T-helper 2 cell (primary cell): ENCODE results near the gene ADGRL2.

Experiments
- DNase-seq, 5 experiments: peaks; one replicate each; pipeline versions ENCODE4 v3.0.0 to v3.0.0-alpha.2; 2012 to 2022
- total RNA-seq, 2 donors: gene quantifications; one replicate each; lab custom pipeline; 2026; lab: John Stamatoyannopoulos, UW

The ADGRL2 gene
- 0 to 5.1 reads per million in 2 donors for total RNA-seq

DNA sequence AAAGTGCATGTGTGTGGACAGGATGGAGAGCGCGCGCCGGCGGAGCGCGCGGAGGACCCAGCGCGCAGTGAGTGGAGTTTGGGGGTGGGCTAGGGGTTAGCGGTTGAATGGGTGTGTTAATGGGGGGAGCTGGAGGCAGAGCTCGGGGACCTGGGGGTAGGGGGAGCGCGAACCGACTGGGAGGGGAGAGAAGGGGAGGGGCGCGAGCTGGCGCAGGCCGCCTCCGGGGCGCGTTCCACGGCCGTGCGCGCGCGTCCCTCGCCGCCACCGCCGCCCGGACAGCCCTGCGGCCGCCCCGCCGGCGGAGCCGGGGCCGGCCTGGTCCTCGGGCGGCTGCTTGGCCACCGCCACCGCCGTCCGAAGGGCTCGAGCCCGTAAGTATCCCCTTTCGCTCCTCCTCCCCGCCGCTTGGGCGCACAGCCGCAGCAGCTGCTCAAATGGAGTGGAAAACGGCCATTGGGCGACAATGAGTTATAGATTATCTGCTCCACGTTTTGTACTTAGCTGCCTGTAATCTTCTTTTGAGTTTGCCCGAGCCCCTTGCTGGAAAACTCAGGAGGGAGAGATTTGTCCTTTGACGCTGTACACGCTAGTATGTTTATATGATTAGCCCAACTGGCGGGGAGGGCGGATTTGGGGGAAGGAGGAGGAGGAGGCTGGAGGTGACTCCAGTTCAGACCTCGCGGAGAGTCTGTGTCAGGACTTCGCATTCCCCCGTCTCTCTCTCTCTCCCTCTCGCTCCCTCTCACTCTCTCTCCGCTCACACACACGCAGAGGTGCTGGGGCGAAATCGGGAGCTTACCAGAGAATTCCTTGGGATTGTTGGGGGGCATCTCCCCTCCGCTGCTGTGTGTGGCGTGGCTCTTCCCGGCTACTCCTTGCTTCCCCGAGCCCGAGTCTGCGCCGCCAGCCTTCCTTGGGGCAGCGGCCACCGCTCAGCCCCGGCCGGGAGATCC lies at the start of gene ADGRL2:
Gene ADGRL2, plus strand, starts transcription at position 240 of the 956 bp plus-strand sequence. CDS start 36,051 bp downstream, outside the sequence.
- DNase-seq: peak in 1 of 5 experiments; percentile 36

DNA sequence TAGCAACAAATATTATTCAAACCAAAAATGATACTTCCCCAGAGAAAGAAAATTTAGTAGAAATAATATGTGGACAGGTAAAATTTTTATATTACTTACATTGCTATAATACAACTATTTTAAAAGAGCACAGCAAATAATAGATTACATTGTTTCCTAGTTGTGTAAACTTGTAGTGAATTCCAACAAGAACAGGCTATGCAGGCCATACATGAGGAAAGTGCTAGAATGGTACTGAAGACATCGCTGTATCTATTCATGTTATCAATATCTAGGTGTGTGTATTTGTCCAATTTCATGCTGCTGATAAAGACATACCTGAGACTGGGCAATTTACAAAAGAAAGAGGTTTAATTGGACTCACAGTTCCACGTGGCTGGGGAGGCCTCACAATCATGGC lies 47.9 kb upstream of the ADGRL2 start:
- no peak for DNase-seq

DNA sequence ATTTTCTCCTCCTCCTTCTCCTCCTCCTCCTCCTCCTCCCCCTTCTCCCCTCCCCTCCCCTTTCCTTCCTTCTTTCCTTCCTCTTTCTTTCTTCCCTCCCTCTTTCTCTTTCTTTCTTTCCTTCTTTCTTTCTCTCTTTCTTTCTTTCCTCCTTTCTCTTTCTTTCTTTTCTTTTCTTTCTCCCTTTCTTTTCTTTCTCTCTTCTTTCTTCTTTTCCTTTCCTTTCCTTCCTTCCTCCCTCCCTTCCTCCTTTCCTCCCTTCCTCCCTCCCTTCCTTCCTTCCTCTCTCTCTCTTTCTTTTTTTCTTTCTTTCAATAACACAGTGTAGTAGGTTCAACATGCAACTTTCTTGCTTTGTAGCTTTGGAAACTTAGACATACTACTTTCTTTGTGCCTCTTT lies 46.3 kb upstream of the ADGRL2 start:
- no peak for DNase-seq

DNA sequence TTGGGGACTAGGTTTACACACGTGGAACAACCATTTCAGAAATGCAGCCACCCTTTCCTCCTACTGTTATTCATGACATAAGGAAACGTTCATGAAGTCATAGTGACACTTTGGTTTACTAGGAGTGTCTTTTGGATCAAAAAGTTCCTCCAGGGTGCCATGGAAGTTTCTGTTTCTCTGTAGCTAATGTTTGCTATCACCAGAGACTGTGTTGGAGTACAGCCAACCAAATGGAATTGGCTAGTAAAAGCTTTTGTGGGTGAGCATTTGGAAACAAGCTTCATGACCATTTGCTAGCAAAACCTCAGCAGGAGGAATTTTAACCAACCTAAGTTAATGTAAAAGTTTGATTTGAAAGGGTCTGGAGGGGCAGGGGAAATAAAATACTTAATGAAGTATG lies 43.9 kb upstream of the ADGRL2 start:
- DNase-seq: no peak

DNA sequence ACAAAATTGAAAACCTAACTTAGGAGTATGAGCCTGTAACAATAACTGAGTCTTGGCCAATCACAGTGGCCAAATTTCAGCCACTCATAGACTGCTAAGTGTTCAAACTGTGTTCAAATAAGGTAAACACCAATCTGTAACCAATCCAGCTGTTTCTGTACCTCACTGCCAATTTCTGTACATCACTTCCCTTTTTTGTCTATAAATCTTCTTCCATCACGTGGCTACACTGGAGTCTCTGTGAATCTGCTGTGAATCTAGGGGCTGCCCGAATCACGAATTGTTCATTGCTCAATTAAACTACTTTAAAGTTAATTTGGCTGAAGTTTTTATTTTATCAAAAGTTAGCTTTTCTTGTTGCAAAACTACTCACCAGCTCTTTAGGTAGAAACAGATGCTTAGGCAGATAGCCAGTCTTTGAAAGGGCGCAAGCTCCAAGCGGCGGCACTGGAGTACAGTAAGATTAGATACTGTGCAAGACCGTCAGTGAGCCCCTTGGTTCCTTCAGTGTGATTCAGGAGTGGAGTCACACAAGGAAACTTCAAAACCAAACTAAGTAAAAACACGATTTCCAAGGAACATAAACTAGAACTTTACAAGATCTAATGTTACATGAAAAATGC lies 43.2 kb upstream of the ADGRL2 start:
- DNase-seq: no peak

DNA sequence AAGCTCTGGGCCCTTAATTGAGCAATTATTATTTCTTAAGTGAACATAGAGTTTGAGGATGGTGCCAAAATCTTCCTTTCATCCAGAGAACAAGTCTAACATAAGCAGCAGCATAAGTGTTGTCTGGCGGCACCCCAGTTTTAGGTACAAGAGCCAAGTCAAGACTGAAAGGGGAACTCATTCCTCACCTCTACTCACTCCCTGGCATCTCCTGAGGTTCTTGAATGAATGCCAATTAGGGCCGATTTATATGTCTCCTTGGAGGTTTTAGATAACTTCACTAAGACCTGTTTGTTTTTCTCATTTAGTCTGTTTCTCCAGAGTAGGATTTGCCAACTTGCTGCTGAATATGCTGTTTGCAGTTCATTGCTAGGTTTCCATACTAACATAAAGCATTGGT lies 42.6 kb upstream of the ADGRL2 start:
- no peak for DNase-seq

DNA sequence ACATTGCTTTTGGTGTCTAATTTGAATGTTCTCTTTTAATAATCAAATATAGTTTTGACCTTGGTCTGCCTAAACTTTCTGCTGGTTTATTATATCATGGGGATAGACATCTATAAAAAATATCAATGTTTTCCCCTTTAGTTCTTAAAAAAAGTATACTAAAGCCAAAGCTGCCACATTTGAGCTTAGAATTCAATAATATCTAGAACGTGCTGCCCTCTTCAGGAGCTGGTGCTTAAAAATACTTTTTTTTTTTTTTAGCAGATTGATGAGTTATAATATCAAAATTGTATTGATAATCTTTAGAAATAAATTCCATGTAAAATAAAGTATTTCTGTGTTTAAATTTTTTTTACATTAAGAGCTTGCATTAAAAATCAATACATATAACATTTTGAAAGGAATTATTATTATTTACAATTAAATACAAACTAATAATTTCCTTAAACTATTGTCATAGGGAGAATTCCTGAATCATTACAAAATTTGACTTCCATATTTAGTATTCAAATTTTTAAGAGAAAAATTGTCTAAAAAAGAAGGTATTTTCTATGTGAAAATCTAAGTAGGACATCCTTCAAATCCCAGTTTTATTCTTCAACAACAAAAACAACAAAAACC lies 40.1 kb upstream of the ADGRL2 start:
- no peak for DNase-seq

DNA sequence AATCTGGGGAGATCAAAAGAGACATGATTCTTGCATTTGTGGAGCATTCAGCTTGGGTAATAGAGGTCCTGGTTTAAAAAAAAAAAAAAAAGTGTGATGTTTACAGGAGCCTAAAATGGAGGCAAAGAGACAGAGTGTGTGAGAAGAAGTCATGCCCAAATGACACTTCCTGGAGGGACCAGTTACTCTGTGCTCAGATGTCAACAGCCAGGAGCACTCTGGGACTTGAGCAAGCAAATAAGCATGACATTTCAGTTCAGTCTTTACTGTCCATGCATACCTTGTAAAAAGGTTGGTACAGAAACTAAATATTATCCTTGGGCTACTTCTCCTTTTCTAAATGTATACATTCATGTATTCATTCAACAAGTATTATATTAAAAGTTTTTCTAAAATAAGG lies 25.2 kb upstream of the ADGRL2 start:
- no peak for DNase-seq

DNA sequence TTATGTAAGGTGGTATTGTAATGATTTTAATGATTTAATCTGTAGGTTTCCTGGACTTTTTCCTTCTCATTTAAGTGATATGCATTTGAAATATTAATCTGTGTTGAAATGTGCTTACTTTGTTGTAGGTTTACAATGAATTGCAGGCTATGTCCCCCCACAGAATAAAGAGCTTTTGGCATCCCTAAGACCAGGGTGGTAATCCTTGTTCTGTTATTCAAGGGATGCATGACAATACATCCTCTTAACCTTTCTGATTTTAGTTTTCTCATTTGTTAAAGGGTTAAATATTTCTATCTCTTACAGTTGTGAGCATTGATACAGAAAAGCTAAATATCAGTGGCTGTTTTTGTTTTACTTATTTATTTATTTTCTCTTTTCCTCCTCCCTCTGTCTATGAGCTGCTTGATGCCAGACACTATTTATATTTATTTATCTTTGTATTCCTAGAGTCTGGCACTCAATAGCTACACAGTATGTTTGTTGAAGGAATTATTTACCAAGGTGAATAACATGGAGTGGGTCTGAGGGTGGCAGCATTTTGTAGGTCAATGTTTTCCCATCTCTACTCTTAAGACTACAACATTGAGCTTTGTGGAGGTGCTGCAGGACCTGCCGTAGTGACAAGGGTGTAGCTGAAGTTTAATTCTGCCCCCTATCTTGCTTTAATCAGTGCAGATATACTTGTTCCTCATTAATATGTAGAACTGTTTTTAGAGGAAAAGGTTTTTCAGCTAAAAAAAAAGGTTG lies 19.9 kb upstream of the ADGRL2 start:
- DNase-seq: no peak

DNA sequence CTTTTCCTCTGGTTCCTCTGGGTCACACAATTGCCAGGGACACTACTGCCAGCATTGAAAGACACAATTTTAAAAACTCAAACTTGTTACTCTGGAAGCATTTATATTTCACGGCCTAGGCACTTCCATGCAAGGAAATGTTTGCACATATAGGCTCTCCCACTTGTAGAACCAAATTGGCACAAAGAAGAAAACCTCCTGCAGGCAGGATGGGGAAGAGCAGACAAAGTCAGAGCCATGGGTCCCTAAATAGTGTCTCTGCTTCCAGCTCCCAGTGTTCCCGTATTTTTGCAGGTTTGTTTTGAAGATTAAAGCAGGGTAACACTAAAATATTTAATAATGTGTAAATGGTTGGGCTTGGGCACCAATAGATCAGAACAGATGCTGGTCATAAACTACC lies 19.0 kb upstream of the ADGRL2 start:
- DNase-seq: no peak

DNA sequence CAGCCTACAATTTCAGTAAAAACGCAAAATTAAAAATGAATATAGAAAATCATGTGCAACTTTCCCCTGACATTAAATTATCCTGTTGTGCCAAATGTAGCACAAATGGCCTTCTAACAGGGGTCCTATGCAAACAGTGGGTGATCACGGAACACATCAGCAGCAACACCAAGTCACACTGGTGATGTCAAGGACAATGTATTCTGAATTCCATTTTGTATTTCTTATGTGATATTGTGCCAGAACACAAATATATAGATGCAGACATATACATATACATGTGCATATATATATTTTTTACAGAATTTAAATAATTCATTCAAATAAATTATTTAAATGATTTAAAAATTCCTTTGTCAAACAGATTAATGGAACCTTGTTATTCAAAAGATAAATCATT lies 8.6 kb upstream of the ADGRL2 start:
- DNase-seq: no peak

DNA sequence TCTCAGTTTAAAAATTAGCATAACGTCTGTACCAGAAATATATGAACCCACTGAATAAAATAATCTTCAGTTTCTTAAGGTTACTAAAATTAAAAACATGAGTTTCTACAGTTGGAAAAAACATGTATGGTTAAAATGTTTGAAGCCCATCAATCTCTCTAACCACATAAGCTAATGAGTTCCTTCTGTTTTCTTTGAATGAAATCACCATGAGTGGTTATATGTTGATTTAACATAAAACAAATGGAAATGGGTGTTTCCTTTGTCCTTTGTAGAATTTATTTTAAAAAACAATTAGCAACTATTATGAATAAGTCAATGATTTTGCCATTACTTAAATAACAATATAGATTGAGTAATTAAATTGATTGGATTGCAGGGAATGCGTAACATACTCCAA lies 3.0 kb upstream of the ADGRL2 start:
- DNase-seq: no peak

DNA sequence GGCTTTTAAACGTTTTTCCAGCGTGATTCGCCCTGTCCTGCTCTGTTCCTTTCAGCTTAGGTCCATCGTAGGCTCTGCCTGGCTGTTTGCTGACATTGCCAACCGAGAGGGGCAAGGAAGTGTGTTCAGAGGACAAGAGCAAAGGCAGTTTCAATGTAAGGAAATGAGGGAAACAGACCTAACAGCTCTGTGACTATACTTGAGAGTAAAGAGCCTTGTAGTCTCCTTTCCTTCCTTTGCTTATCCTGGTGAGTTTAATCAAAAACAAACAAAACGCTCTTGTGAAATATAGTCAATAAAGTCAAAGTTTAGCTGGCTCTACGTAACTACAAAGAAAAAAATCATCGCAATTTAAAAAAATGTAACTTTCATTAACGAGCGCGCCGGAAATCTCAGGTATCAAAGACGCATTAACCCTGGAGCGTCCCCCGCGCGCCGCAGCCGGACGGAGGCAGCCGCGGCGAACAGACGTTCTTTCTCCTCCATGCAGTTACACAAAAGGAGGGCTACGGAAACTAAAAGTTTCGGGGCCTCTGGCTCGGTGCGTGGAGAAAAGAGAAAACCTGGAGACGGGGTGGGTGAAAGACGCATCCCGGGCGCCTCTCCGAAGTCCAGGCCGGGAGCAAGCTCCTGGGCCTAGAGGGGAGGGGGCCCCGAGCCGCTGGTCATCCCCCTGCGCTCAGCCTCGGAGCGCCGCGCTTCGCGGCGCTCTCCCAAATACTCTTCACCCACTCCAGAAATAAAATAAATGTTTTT lies 617 bp upstream of the ADGRL2 start:
- peak in 1 of 5 experiments; percentile 6 for DNase-seq

DNA sequence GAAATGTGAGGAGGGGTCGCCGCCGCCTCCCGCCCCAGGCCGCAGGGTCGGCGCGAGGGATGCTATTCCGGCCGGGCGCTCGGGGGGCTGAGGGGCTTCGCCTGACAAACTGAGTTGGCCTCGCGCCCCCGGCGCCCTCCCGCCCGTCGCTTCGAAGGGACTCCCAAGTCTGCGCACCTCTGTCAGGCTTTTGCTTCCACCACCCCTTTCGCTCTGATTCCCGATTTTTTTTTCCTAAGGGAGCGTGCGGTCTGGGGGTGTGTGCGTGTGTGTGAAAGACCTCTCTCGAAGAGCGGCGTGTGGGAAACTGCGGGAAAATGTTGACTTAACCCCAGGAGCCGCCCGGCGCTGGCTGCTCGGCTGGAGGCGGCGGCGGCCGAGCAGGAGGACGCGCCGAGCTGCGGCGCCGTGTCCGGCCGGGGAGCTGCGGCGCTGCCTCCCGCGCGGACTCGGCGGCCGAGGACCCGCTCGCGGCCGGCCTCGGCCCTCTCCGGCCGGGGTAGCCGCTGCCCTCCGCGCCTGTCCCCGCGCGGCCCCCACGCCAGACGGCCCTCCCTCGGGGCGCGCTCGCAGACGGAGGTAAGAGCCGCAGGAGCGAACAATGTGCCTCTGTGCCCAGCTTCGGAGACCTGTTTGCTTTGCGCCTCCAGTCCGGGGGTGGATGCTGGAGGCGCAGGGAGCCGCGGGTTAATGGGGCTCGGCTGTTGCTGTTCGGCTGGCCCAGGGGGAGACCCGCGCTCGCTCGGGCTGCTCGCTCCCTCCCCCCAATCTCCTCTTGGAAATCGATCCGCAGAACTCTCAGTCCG lies 1.1 kb downstream of the ADGRL2 start:
- peak in 1 of 5 experiments; percentile 16 for DNase-seq

DNA sequence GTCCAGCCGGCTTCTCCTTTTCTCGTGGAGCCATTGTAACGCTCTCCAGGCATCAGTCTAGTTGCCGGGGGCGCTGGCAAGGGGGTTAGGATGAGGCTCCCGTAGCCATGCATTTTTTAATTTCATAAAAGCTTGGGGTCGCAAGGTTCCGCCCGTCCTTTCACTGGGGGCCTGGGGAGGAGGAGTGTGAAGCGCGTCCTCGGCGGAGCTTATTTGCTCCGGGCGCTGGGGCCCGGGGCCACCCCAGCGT lies 1.6 kb downstream of the ADGRL2 start:
- DNase-seq: no peak

DNA sequence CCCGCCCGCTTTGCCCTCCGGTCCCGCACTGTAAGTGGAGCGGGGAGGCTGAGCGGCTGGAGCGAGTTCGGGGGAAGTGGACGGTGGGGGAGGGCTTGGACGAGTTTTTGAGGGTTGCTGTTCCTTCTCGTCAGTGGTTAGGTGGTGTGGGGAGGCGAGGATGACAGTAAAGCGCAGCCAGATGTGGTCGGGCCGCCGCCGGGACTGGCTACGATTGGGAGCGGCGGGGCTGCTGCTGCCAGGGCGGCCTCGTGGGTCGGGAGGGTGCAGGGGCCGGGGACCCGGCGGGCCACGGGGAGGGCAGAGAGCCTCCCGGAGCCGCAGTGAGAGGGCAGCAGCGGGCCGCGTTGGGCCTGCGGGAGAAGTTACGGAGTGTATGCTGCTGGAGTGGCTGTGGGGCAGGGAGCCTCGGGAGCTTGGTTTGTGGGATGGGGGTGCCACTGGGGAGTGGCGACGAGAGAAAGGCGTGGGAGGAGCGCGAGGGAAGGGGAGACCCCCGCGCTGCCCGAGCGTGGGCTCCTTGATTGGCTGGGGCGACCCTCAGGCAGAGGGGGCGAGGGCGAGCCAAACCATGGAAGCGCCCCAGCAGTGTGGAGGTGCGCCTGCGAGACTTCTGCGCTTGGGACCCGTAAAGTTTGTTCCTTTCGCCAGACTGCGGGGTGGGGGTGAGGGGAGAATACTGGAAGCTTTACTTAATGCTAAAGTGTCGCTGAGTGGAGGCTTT lies 2.1 kb downstream of the ADGRL2 start:
- peak in 1 of 5 experiments; percentile 4 for DNase-seq

DNA sequence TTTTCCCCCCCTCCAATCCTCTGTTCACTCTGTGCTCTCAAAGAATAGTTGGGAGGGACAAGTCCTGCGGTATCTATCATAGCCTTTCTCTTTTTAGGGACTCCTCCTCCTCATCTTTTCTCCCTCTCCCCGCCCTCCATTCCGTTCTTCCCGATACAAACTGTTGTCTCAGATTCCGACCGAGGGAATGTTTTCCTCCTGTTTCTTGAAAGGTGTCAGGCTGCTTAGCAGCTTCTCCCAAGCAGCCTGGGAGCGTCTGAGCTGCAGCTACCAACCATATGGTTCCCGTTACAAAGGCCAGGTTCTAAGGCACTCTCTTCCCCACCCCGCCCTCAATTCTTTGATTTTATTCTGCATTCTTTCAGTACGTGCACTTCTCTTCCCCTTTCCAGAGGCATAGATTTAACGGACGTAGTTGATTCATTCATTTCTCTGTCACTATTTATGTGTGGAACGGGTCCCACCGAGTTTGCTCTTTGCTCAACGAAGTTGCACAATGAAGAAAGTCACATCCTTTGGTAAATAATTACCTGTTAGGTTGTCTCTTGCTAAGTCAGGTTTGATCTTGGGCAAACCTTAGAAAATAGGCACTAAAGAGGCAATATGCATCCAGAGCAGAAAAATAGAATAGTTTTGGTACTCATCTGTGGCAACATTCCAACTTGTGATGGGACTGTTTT lies 2.8 kb downstream of the ADGRL2 start:
- DNase-seq: no peak

DNA sequence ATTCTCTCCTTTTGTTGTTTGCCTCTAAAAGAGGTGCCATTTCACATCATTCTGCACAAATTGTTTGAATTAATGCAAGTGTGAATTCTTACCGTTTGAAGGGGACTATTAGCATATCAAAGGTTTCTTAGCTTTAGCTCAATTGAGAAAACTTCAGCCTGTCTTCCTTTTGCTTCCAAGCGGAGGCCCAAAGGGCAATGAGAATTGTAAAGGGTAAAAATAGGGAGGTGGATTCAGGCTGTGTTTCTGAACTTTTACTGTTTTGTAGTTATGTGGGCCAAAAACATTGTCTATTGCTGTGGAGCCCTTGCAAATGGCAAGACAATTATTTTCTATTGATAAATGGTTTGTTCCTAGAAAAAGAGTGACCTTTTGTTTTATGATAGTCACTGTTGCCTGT lies 3.6 kb downstream of the ADGRL2 start:
- DNase-seq: no peak

DNA sequence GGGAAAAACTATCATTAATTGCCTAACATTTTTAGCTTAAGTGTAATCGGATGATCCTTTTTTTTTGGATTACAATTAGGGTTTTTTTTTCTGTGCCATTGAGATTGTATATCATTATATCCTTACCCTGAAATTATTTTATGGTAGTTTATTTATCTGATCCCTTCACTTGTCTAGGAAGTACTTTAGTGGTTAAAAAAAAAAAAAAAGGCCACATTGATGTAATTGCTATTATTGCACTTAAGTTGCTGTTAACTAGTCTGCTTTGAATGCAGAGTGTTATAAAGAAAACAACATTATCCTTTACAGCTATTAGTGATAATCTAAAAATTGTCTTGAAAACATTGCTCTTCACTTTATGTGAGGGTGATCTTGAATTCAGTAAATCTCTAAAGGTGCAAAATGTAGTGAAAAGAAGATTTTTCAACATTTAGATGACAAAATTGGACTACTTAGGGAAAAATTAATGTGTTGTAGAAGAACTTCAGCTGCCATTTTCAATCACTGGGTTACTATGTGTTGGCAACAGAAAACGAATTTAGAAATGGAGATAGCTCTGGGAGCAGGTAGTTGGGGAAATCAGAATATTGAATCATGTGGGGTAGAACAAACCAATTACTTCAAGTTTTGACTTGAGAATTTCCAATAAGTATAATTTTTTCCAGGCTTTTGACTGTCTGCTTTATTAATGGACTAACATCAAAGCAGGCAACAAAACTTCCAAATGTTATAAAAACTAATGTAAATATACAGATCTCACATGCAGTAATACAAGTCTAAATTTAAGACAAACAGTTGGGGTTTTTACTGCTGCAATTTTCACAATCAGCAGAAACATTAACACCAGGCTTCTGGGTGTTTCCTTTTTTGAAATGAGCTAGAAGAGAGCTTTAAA lies 5.0 kb downstream of the ADGRL2 start:
- DNase-seq: no peak
